ENCODE measurements around the gene CLCN4. TPM values are rescaled to one million over a fixed set of nuclear protein-coding genes. Genes with fewer than 3 reads are reported as not detected.

CLCN4 gene
- total and polyA plus RNA-seq, 9 donors = 0.36 to 4.2 (median 3.0) TPM

- TF ChIP-seq EP300 (IDR thresholded peaks at IDR 0.05) = no peak
- TF ChIP-seq POLR2A (IDR thresholded peaks at IDR 0.05) = no peak
- TF ChIP-seq, protein P1, sequence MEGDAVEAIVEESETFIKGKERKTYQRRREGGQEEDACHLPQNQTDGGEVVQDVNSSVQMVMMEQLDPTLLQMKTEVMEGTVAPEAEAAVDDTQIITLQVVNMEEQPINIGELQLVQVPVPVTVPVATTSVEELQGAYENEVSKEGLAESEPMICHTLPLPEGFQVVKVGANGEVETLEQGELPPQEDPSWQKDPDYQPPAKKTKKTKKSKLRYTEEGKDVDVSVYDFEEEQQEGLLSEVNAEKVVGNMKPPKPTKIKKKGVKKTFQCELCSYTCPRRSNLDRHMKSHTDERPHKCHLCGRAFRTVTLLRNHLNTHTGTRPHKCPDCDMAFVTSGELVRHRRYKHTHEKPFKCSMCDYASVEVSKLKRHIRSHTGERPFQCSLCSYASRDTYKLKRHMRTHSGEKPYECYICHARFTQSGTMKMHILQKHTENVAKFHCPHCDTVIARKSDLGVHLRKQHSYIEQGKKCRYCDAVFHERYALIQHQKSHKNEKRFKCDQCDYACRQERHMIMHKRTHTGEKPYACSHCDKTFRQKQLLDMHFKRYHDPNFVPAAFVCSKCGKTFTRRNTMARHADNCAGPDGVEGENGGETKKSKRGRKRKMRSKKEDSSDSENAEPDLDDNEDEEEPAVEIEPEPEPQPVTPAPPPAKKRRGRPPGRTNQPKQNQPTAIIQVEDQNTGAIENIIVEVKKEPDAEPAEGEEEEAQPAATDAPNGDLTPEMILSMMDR (IDR thresholded peaks at IDR 0.05) = no peak
- no peaks in the 10 kb centered on the region for H3K27me3 ChIP-seq
- DNase-seq = no peak
- no peaks in the 10 kb centered on the region for H3K36me3 ChIP-seq
- intact Hi-C loops (cut with DNase I) = no loop called here
- H3K27ac ChIP-seq = no peak overlapping the region
- no peak overlapping the region for H3K4me3 ChIP-seq
- WGBS, 3 donors = 81 to 88% (median 85%) methylated on average over 7 of the region's 7 CpGs
- H3K9me3 ChIP-seq = no peaks in the 10 kb centered on the region
- peaks cover 13% of the 10 kb centered on the region for H3K4me1 ChIP-seq (ENCODE audit: insufficient read depth)
Measured at GRCh38 chrX:10177004-10177396, 20.2 kb downstream of the CLCN4 start.

GRCh38 chrX:10177601-10178000 lies 20.8 kb downstream of the CLCN4 start:
- intact Hi-C loops (cut with DNase I) = no loop called here
- Histone ChIP-seq H3K9me3 (no peaks in the 10 kb centered on the region), H3K36me3 (no peaks in the 10 kb centered on the region), H3K27me3 (no peaks in the 10 kb centered on the region), H3K27ac (no peak overlapping the region), H3K4me1 (ENCODE audit: insufficient read depth) (peaks cover 13% of the 10 kb centered on the region), H3K4me3 (no peak overlapping the region)
- TF ChIP-seq POLR2A (IDR thresholded peaks at IDR 0.05) = no peak
- TF ChIP-seq, protein P1 (IDR thresholded peaks at IDR 0.05) = no peak
- no peak for TF ChIP-seq EP300 (IDR thresholded peaks at IDR 0.05)
- no peak for DNase-seq
- WGBS, 3 donors = 31 to 55% (median 45%) methylated on average over 3 of the region's 3 CpGs

- no peak for TF ChIP-seq EP300 (IDR thresholded peaks at IDR 0.05)
- TF ChIP-seq, protein P1 (IDR thresholded peaks at IDR 0.05) = no peak
- Histone ChIP-seq H3K36me3 (no peaks in the 10 kb centered on the region), H3K27ac (no peak overlapping the region), H3K4me3 (no peak overlapping the region), H3K27me3 (no peaks in the 10 kb centered on the region), H3K9me3 (no peaks in the 10 kb centered on the region), H3K4me1 (ENCODE audit: insufficient read depth) (peaks cover 13% of the 10 kb centered on the region)
- intact Hi-C loops (cut with DNase I) = no loop called here
- no peak for DNase-seq
- 56 to 72% (median 62%) methylated on average over 5 of the region's 5 CpGs for WGBS, 3 donors
Measured at GRCh38 chrX:10178866-10179463, 22.2 kb downstream of the CLCN4 start.

GRCh38 chrX:10183760-10184159 lies 27.0 kb downstream of the CLCN4 start:
- intact Hi-C loops (cut with DNase I) = loop anchor here in 3 of 4 donors (10.0 kb wide), 4 partner anchors 451 to 961 kb away; no protein-coding TSS in a partner anchor
- 81 to 85% (median 84%) methylated on average over 3 of the region's 3 CpGs for WGBS, 3 donors
- H3K36me3 ChIP-seq = no peaks in the 10 kb centered on the region

More at GRCh38 chrX:10183760-10184159, 27.0 kb downstream of the CLCN4 start:
- Histone ChIP-seq H3K27ac (no peak overlapping the region), H3K4me3 (no peak overlapping the region), H3K27me3 (no peaks in the 10 kb centered on the region), H3K9me3 (no peaks in the 10 kb centered on the region), H3K4me1 (ENCODE audit: insufficient read depth) (no peaks in the 10 kb centered on the region)
- DNase-seq = no peak
- TF ChIP-seq, protein P1 (IDR thresholded peaks at IDR 0.05) = no peak
- no peak for TF ChIP-seq POLR2A (IDR thresholded peaks at IDR 0.05)

Measured in ovary (tissue), 9 donors.